GM23338 (cell line): ENCODE data around the gene NRG3. TPM values are rescaled to one million over a fixed set of nuclear protein-coding genes. Genes with fewer than 3 reads are reported as not detected.

ENCODE experiments used
- ATAC-seq: fragments of 200-7000 bp; cut with Tn5 transposase; 3 replicates; pipeline ENCODE4 v1.9.1; 2020
- DNase-seq: peaks from one replicate; pipeline ENCODE4 v3.0.0-alpha.2; 2015; ENCODE audit warnings: low spot score
- H2AFZ ChIP-seq: fragments of 200-600 bp; sonication (generic); 2 replicates; pipeline ENCODE4 v1.8.0; 2016; ENCODE audit warnings: antibody characterized with exemption, mild to moderate bottlenecking, moderate library complexity
- H3F3A ChIP-seq: fragments of 200-600 bp; sonication (generic); replicated peaks from 2 replicates; pipeline ENCODE4 v1.8.0; 2017; ENCODE audit warnings: antibody characterized with exemption, mixed run types, low read depth
- H3K27ac ChIP-seq: fragments of 200-600 bp; sonication (generic); 2 replicates; pipeline ENCODE4 v1.6.1; 2016; ENCODE audit warnings: low read depth
- H3K27me3 ChIP-seq: fragments of 200-600 bp; sonication (generic); 2 replicates; pipeline ENCODE4 v1.8.0; 2016; ENCODE audit warnings: mild to moderate bottlenecking, mixed run types, moderate library complexity; ENCODE audit not compliant: insufficient read depth
- H3K36me3 ChIP-seq: fragments of 200-600 bp; sonication (generic); 2 replicates; pipeline ENCODE4 v1.8.0; 2016; ENCODE audit warnings: mild to moderate bottlenecking; ENCODE audit not compliant: insufficient read depth
- H3K4me1 ChIP-seq: fragments of 200-600 bp; sonication (generic); 2 replicates; pipeline ENCODE4 v1.8.0; 2016; ENCODE audit warnings: mild to moderate bottlenecking, moderate library complexity; ENCODE audit not compliant: insufficient read depth
- H3K4me2 ChIP-seq: fragments of 200-600 bp; sonication (generic); 2 replicates; pipeline ENCODE4 v1.7.1; 2017; ENCODE audit warnings: mixed run types
- H3K4me3 ChIP-seq: fragments of 200-600 bp; sonication (generic); 2 replicates; pipeline ENCODE4 v1.6.1; 2016; ENCODE audit warnings: mixed run types
- H3K79me2 ChIP-seq: fragments of 200-600 bp; sonication (generic); replicated peaks from 2 replicates; pipeline ENCODE4 v1.8.0; 2017; ENCODE audit warnings: mild to moderate bottlenecking; ENCODE audit not compliant: insufficient read depth
- H3K9me2 ChIP-seq: fragments of 200-600 bp; sonication (generic); 2 replicates; pipeline ENCODE4 v1.8.0; 2017; ENCODE audit not compliant: insufficient read depth
- H4K20me1 ChIP-seq: fragments of 200-600 bp; sonication (generic); replicated peaks from 2 replicates; pipeline ENCODE4 v1.8.0; 2017; ENCODE audit warnings: mild to moderate bottlenecking; ENCODE audit not compliant: insufficient read depth
- H3K27ac Mint-ChIP-seq: 2 replicates; pipeline ENCODE4 v1.8.0; 2020; ENCODE audit warnings: inconsistent platforms, mild to moderate bottlenecking, moderate library complexity, mixed read lengths
- H3K27me3 Mint-ChIP-seq: 3 replicates; pipeline ENCODE4 v1.8.0; 2022; ENCODE audit warnings: low read depth, mild to moderate bottlenecking, moderate library complexity, mixed read lengths, inconsistent platforms; ENCODE audit not compliant: insufficient read depth, poor library complexity
- H3K36me3 Mint-ChIP-seq: 3 replicates; pipeline ENCODE4 v1.8.0; 2021; ENCODE audit warnings: low read depth, mild to moderate bottlenecking, inconsistent platforms, moderate library complexity, mixed read lengths
- H3K4me1 Mint-ChIP-seq: 3 replicates; pipeline ENCODE4 v1.8.0; 2020; ENCODE audit warnings: mild to moderate bottlenecking, inconsistent platforms, mixed read lengths
- H3K4me3 Mint-ChIP-seq: 3 replicates; pipeline ENCODE4 v1.8.0; 2021; ENCODE audit warnings: moderate library complexity, mild to moderate bottlenecking, inconsistent platforms, mixed read lengths
- H3K9me3 Mint-ChIP-seq: 3 replicates; pipeline ENCODE4 v1.8.0; 2020; ENCODE audit warnings: moderate library complexity, mild to moderate bottlenecking, inconsistent platforms, mixed read lengths
- CREB1 ChIP-seq: fragments of 250-450 bp; sonication (Bioruptor Pico); IDR thresholded peaks from 2 replicates; pipeline ENCODE4 v1.5.0; 2020; ENCODE audit warnings: low read depth, mild to moderate bottlenecking, moderate library complexity
- CTCF ChIP-seq, 2 experiments: fragments of 200-600 bp in 1 of 2; sonication (generic) in 1 of 2; conservative IDR thresholded peaks; 2 replicates each; pipeline versions ENCODE4 v1.5.1 to v1.6.1; 2016 to 2017; ENCODE audit warnings: antibody characterized with exemption in 2 of 2, low read depth in 2 of 2, mild to moderate bottlenecking in 2 of 2, moderate library complexity in 1 of 2
- EZH2 ChIP-seq: fragments of 200-600 bp; sonication (generic); IDR thresholded peaks from one replicate; pipeline ENCODE4 v1.8.0; 2017; ENCODE audit warnings: antibody characterized with exemption, mild to moderate bottlenecking, low read depth; ENCODE audit not compliant: unreplicated experiment
- EZH2phosphoT487 ChIP-seq: fragments of 200-600 bp; sonication (generic); IDR thresholded peaks from one replicate; pipeline ENCODE4 v1.8.1; 2018; ENCODE audit warnings: antibody characterized with exemption; ENCODE audit not compliant: unreplicated experiment
- JUNB ChIP-seq: IDR thresholded peaks from one replicate; pipeline ENCODE4 v1.6.1; 2016; ENCODE audit warnings: antibody characterized with exemption; ENCODE audit not compliant: unreplicated experiment
- NANOG ChIP-seq: IDR thresholded peaks from 2 replicates; pipeline ENCODE4 v1.6.1; 2016; ENCODE audit warnings: antibody characterized with exemption, borderline replicate concordance
- POLR2AphosphoS5 ChIP-seq: IDR thresholded peaks from 2 replicates; pipeline ENCODE4 v1.6.1; 2016; ENCODE audit warnings: antibody characterized with exemption, low read depth
- STAT1 ChIP-seq: IDR thresholded peaks from one replicate; pipeline ENCODE4 v1.6.1; 2016; ENCODE audit warnings: antibody characterized with exemption; ENCODE audit not compliant: unreplicated experiment
- ZNF114 ChIP-seq: fragments of 250-450 bp; sonication (Bioruptor Pico); IDR thresholded peaks from 2 replicates; pipeline ENCODE4 v1.5.0; 2020; ENCODE audit warnings: mild to moderate bottlenecking, moderate library complexity
- ZNF331 ChIP-seq: fragments of 250-450 bp; sonication (Bioruptor Pico); IDR thresholded peaks from 2 replicates; pipeline ENCODE4 v1.5.0; 2020; ENCODE audit warnings: low read depth, mild to moderate bottlenecking, moderate library complexity
- polyA plus RNA-seq: library from polyadenylated mRNA; unstranded; fragments of >200 nt; fragmentation: Nextera tagmentation; extraction: Ambion mirVana; gene quantifications from 2 replicates; pipeline ENCODE4 v1.2.1, GENCODE V29; 2016
- total RNA-seq: library from RNA; depleted of rRNA; stranded (reverse); fragments of >200 nt; shearing (Covaris generic); gene quantifications from 2 replicates; pipeline ENCODE4 v1.2.3, GENCODE V29; 2014
- TF ChIP-seq, protein P1 (sequence below): IDR thresholded peaks from 2 replicates; pipeline ENCODE4 v1.6.1; 2016; ENCODE audit warnings: antibody characterized with exemption
- TF ChIP-seq, protein P2 (sequence below): IDR thresholded peaks from one replicate; pipeline ENCODE4 v1.6.1; 2018; ENCODE audit warnings: antibody characterized with exemption; ENCODE audit not compliant: unreplicated experiment
- TF ChIP-seq, protein P3 (sequence below): fragments of 250-450 bp; sonication (Bioruptor Pico); IDR thresholded peaks from 2 replicates; pipeline ENCODE4 v1.5.0; 2020; ENCODE audit warnings: mild to moderate bottlenecking, moderate library complexity

Gene NRG3
- total and polyA plus RNA-seq, 2 experiments from 2014 or later, result 1.9 to 3.9 TPM

DNA sequence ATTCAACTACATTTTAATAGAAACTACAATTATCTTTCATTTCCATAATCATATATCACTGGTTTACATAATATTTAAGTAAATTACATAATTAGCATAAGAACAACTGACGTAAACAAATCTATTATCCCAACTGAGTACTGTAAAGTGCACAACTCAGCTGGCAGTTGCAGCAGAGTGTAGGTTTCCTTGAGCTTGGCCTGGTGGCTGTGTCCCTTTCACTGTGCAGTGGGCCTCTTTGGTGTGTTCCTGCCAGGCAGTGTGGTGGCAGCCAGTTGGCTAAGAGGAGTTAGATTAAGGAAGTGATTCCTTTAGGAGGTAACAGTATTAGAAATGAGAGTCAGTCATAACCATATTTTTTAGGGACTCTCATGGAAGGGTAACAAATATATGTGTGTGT is 7.0 kb downstream of the NRG3 start:
- Histone ChIP-seq H3K27me3 (peaks cover 14% of the 10 kb centered on the region), H2AFZ (no peak overlapping the region), H3K9me2 (no peaks in the 10 kb centered on the region), H3F3A (no peaks in the 10 kb centered on the region), H3K79me2 (peaks cover 34% of the 10 kb centered on the region), H3K36me3 (no peaks in the 10 kb centered on the region), H3K27ac (no peak overlapping the region), H3K4me3 (no peak overlapping the region), H3K4me1 (peaks cover 49% of the 10 kb centered on the region), H4K20me1 (no peaks in the 10 kb centered on the region), H3K4me2 (peak overlapping the region; percentile 52; the same call in 1 of the 2 replicates)
- no peak overlapping the region for H3K4me3 Mint-ChIP-seq
- H3K9me3 Mint-ChIP-seq, result no peaks in the 10 kb centered on the region
- H3K36me3 Mint-ChIP-seq, result no peaks in the 10 kb centered on the region
- no peak overlapping the region for H3K27ac Mint-ChIP-seq
- TF ChIP-seq, protein P1, sequence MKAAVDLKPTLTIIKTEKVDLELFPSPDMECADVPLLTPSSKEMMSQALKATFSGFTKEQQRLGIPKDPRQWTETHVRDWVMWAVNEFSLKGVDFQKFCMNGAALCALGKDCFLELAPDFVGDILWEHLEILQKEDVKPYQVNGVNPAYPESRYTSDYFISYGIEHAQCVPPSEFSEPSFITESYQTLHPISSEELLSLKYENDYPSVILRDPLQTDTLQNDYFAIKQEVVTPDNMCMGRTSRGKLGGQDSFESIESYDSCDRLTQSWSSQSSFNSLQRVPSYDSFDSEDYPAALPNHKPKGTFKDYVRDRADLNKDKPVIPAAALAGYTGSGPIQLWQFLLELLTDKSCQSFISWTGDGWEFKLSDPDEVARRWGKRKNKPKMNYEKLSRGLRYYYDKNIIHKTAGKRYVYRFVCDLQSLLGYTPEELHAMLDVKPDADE, result no peak
- TF ChIP-seq ZNF114 (CRISPR knock-in tag) (no peak), NANOG (no peak), JUNB (no peak), POLR2AphosphoS5 (no peak), EZH2 (no peak), ZNF331 (CRISPR knock-in tag) (no peak), EZH2phosphoT487 (no peak), STAT1 (no peak), CTCF (conservative IDR thresholded peaks at IDR 0.05; ENCODE audit: low read depth in 2 of 2) (no peak), CREB1 (CRISPR knock-in tag) (no peak)
- TF ChIP-seq, protein P2, sequence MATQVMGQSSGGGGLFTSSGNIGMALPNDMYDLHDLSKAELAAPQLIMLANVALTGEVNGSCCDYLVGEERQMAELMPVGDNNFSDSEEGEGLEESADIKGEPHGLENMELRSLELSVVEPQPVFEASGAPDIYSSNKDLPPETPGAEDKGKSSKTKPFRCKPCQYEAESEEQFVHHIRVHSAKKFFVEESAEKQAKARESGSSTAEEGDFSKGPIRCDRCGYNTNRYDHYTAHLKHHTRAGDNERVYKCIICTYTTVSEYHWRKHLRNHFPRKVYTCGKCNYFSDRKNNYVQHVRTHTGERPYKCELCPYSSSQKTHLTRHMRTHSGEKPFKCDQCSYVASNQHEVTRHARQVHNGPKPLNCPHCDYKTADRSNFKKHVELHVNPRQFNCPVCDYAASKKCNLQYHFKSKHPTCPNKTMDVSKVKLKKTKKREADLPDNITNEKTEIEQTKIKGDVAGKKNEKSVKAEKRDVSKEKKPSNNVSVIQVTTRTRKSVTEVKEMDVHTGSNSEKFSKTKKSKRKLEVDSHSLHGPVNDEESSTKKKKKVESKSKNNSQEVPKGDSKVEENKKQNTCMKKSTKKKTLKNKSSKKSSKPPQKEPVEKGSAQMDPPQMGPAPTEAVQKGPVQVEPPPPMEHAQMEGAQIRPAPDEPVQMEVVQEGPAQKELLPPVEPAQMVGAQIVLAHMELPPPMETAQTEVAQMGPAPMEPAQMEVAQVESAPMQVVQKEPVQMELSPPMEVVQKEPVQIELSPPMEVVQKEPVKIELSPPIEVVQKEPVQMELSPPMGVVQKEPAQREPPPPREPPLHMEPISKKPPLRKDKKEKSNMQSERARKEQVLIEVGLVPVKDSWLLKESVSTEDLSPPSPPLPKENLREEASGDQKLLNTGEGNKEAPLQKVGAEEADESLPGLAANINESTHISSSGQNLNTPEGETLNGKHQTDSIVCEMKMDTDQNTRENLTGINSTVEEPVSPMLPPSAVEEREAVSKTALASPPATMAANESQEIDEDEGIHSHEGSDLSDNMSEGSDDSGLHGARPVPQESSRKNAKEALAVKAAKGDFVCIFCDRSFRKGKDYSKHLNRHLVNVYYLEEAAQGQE, result no peak
- TF ChIP-seq, protein P3, sequence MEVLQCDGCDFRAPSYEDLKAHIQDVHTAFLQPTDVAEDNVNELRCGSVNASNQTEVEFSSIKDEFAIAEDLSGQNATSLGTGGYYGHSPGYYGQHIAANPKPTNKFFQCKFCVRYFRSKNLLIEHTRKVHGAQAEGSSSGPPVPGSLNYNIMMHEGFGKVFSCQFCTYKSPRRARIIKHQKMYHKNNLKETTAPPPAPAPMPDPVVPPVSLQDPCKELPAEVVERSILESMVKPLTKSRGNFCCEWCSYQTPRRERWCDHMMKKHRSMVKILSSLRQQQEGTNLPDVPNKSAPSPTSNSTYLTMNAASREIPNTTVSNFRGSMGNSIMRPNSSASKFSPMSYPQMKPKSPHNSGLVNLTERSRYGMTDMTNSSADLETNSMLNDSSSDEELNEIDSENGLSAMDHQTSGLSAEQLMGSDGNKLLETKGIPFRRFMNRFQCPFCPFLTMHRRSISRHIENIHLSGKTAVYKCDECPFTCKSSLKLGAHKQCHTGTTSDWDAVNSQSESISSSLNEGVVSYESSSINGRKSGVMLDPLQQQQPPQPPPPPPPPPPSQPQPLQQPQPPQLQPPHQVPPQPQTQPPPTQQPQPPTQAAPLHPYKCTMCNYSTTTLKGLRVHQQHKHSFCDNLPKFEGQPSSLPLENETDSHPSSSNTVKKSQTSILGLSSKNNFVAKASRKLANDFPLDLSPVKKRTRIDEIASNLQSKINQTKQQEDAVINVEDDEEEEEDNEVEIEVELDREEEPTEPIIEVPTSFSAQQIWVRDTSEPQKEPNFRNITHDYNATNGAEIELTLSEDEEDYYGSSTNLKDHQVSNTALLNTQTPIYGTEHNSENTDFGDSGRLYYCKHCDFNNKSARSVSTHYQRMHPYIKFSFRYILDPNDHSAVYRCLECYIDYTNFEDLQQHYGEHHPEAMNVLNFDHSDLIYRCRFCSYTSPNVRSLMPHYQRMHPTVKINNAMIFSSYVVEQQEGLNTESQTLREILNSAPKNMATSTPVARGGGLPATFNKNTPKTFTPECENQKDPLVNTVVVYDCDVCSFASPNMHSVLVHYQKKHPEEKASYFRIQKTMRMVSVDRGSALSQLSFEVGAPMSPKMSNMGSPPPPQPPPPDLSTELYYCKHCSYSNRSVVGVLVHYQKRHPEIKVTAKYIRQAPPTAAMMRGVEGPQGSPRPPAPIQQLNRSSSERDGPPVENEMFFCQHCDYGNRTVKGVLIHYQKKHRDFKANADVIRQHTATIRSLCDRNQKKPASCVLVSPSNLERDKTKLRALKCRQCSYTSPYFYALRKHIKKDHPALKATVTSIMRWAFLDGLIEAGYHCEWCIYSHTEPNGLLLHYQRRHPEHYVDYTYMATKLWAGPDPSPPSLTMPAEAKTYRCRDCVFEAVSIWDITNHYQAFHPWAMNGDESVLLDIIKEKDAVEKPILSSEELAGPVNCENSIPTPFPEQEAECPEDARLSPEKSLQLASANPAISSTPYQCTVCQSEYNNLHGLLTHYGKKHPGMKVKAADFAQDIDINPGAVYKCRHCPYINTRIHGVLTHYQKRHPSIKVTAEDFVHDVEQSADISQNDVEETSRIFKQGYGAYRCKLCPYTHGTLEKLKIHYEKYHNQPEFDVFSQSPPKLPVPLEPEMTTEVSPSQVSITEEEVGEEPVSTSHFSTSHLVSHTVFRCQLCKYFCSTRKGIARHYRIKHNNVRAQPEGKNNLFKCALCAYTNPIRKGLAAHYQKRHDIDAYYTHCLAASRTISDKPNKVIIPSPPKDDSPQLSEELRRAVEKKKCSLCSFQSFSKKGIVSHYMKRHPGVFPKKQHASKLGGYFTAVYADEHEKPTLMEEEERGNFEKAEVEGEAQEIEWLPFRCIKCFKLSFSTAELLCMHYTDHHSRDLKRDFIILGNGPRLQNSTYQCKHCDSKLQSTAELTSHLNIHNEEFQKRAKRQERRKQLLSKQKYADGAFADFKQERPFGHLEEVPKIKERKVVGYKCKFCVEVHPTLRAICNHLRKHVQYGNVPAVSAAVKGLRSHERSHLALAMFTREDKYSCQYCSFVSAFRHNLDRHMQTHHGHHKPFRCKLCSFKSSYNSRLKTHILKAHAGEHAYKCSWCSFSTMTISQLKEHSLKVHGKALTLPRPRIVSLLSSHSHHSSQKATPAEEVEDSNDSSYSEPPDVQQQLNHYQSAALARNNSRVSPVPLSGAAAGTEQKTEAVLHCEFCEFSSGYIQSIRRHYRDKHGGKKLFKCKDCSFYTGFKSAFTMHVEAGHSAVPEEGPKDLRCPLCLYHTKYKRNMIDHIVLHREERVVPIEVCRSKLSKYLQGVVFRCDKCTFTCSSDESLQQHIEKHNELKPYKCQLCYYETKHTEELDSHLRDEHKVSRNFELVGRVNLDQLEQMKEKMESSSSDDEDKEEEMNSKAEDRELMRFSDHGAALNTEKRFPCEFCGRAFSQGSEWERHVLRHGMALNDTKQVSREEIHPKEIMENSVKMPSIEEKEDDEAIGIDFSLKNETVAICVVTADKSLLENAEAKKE (CRISPR knock-in tag), result no peak
- ATAC-seq (peak; percentile 60), DNase-seq (no peak)
- H3K4me1 Mint-ChIP-seq, result peaks cover 67% of the 10 kb centered on the region
- peaks cover 1% of the 10 kb centered on the region for H3K27me3 Mint-ChIP-seq
